A204.1 (cell line): ENCODE results near the gene RASSF10.

Experiments
- FAIRE-seq: peaks from 2 replicates; lab custom pipeline; 2012; peaks lifted over from hg19 to GRCh38; lab: Jason Lieb, UNC

Gene RASSF10

GRCh38 chr11:12994476-12994875 is 14.6 kb upstream of the RASSF10 start:
- no peak for FAIRE-seq

- no peak for FAIRE-seq
These were observed 13.9 kb upstream of the RASSF10 start for GRCh38 chr11:12995188-12995587.

- FAIRE-seq, result no peak
These were observed 13.3 kb upstream of the RASSF10 start for GRCh38 chr11:12995823-12996222.

GRCh38 chr11:12997168-12997567 is 11.9 kb upstream of the RASSF10 start:
- no peak for FAIRE-seq

- FAIRE-seq, result no peak
These were observed 10.8 kb upstream of the RASSF10 start for GRCh38 chr11:12998336-12998735.

GRCh38 chr11:12999597-12999996 is 9.5 kb upstream of the RASSF10 start:
- FAIRE-seq, result no peak

GRCh38 chr11:13000116-13000515 is 9.0 kb upstream of the RASSF10 start:
- no peak for FAIRE-seq

GRCh38 chr11:13000721-13001120 is 8.4 kb upstream of the RASSF10 start:
- no peak for FAIRE-seq

GRCh38 chr11:13003736-13004493 is 5.2 kb upstream of the RASSF10 start:
- no peak for FAIRE-seq

- FAIRE-seq, result no peak
These were observed 1.7 kb upstream of the RASSF10 start for GRCh38 chr11:13007182-13008060.

- FAIRE-seq, result no peak
These were observed 1.1 kb upstream of the RASSF10 start for GRCh38 chr11:13008061-13008435.

GRCh38 chr11:13009476-13009920 is 382 bp downstream of the RASSF10 start:
- no peak for FAIRE-seq

- FAIRE-seq, result no peak
These were observed 1.0 kb downstream of the RASSF10 start for GRCh38 chr11:13009921-13010748.

GRCh38 chr11:13010749-13011465 is 1.8 kb downstream of the RASSF10 start:
- no peak for FAIRE-seq

- FAIRE-seq, result no peak
These were observed 2.4 kb downstream of the RASSF10 start for GRCh38 chr11:13011466-13012055.

GRCh38 chr11:13012056-13012661 is 3.0 kb downstream of the RASSF10 start:
- FAIRE-seq, result no peak

GRCh38 chr11:13013054-13013488 is 4.0 kb downstream of the RASSF10 start:
- no peak for FAIRE-seq

GRCh38 chr11:13015753-13016152 is 6.6 kb downstream of the RASSF10 start:
- FAIRE-seq, result no peak

GRCh38 chr11:13016415-13016814 is 7.3 kb downstream of the RASSF10 start:
- no peak for FAIRE-seq

GRCh38 chr11:13019313-13019712 is 10.2 kb downstream of the RASSF10 start:
- FAIRE-seq, result no peak

- FAIRE-seq, result no peak
These were observed 14.3 kb downstream of the RASSF10 start for GRCh38 chr11:13023423-13023822.
